Suppressor macrophage (primary cell): ENCODE results near the gene LAMP5.

Experiments used
- DNase-seq, 4 experiments: peaks; one replicate each; pipeline ENCODE4 v3.0.0-alpha.2; 2020 to 2022

Gene LAMP5

DNA sequence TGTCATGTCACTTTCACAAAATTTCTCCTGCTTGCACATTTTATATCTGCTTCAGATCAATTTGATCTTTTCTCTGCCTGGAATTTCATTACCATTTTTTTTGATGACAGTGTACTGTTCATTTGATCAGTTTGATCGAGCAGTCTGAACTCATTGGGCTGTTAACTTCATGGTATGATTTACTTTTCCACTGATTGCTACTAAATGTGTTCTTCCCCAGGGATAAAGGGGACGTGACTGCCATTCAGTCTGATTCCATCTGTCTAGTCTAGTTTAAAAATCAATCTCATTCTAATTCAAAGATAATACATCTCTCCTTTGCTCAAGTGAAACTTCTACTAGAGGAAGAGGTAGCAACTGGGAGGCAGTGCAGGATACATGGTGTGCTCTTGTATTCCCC lies 21.1 kb downstream of the LAMP5 start:
- DNase-seq = no peak

DNA sequence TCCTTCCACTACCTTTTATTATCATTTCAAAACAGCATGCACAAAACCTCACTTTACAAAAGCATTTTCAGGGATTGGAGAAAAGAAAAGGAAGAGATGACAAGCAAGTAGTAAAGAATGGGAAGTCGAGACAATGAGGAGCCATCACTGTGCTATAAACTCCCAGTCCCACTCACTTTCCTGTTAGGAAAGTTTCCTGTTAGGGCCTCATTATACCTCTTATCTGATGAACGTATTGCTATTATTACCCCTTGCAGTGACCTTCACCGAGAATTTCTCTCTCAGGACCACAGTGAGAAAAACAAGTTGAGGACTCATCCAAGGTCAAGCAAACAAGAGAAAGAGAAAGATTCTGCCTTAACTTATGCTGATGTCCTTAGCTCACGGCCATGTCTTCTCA lies 28.8 kb downstream of the LAMP5 start:
- DNase-seq = no peak

DNA sequence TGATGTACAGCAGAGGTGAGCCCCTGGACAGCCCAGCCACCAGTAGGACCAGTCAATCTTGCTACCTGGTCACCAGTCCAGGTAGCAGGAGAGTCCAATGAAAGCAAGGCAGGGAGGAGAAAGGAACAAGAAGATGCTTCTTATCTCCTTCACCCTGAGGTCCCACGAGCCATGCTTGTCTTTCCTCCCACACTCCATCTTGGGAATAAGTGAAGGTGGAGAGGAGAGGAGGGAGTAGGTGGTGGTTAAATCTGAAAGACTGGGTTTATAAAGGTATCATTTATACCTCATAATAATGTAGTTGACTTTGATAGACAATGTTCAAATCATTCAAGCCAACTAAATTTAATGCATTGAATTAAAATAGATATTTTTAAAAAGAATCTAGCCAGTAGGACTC lies 35.9 kb downstream of the LAMP5 start:
- no peak for DNase-seq

DNA sequence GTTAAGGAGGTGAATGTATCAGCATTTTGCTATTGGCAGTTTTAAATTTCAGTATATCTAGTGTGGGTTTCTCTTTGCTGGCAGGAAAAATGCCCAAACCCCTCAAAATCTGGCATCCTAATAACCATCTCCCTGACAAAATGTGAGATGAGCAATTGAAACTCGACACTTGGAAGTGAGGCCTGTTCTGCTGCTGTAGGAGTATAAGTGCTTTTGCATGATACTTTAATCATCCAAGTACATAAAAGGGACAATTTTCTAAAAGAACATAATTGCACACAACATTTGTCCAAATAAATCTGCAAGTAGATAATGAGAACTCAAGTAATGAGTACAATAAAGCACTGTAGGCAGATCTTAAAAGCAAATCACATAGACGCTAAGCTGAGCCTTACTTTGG lies 36.5 kb downstream of the LAMP5 start:
- DNase-seq = no peak

DNA sequence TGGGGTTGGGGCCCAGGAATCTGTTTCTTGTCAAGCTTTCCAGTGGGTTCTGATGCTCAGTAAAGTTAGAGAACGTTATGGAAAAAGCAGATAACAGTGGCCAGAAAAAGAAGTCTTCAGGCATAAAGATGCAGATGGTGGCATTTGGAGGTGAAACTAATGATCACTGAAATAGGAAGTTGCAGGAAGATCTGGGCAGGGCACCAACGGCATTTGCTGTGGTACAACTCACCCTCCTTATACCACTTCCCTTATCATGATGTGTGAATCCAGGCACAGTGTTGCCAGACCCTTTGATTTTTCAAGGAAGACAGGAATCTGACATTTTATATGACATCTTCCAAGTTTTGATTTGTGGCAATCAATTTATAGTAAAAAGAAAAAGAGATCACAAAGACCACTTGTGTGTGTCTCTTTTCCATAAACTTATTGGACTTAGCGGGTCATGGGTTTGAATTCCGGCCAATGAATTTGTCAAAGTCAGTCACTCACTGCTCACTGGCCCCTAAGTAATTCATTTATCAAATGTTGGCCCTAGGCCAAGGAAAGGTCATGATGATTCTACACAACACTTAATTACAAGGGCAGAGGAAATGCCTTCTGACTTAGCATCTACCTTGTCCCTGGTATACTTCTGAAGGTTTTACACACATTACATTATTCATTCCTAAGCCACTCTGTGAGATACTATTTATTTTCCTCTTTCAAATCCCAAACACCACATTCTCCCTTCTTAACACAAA lies 37.6 kb downstream of the LAMP5 start:
- DNase-seq = peak in 3 of 4 experiments; percentile 6 to 28 (median 20)

DNA sequence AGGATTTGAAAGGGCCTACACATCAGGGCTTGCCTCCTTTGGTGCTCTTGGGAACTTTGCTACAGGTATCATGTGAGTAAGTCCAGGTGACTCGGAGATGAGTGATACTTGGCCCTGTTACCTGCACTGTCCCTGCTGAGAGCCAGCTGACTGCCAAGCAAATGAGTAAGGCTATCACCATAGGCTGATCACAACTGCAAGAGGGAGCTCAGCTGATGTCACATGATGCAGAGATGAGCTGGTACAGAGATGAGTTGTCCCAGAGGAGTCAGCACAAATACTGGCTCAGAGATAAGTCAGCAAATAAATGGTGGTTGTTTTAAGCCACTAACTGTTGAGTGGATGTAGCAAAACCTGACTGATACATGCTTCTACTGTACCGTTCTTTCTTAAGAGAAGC lies 41.4 kb downstream of the LAMP5 start:
- peak in 3 of 4 experiments; percentile 21 to 47 (median 34) for DNase-seq

DNA sequence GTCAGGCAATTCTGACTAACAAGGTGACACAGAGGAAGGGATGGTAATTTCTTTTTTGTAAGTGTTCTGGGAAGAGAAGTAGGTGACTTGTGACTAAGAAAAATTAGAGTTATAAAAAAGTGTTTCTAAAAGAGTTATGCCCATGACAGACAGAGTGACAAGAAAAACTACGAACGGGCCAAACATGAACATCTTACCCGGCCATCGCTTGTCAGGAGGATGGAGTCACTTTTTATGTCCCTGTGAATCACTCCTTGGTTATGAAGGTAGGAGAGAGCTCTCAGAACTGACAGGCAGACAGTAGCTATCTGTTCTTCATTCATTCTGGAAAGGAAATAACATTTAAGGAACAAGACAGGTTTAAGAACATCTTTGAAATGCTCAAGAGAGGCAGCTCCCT lies 43.0 kb downstream of the LAMP5 start:
- DNase-seq = no peak

DNA sequence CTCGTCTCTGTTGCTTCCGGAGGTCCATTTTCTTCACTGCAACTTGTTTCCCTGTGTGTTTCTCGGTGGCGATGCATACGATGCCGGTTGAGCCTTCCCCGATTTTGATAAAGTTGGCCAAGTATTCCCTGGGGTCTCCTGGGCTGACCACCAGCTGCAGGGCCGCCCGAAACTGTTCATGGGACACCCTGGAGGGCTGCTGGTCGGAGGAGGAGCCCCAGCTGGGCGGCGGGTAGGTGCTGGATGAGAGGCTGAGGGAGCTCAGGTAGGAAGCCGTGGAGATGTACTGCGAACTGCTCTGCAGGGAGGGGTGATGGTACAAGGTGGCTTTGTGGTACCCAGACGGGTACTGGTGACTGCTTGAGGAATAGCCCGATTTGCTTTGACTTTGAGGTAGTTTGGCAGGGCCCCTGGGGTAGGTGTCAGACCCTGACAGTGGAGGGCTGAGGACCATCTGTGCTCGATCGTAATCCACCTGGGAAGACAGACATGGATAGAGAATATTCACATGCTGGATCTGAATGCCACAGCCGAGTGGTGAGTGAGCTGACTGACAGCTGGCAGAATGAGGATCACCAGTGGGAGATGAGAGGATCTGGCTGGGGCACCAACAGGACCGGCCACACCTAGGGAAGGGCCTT lies 51.6 kb downstream of the LAMP5 start:
- no peak for DNase-seq

DNA sequence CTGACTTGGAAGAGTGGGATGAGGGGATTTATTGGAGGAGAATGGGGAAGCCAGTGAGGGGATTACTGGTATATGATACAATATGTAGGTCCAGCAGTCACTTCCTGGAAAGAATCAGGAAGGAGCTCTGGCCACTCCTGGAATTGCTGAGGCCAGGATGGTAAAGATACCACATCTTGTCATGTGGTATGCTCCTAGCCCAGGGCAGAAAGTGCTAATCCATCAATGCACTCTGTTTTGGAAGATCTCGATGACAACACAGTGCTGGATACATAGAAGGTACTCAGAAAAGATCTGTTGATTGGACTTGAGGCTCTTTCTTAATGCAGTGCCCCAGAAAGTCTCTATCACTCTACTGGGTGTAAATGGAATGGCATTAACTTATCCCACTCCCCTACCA lies 52.6 kb downstream of the LAMP5 start:
- DNase-seq = no peak

DNA sequence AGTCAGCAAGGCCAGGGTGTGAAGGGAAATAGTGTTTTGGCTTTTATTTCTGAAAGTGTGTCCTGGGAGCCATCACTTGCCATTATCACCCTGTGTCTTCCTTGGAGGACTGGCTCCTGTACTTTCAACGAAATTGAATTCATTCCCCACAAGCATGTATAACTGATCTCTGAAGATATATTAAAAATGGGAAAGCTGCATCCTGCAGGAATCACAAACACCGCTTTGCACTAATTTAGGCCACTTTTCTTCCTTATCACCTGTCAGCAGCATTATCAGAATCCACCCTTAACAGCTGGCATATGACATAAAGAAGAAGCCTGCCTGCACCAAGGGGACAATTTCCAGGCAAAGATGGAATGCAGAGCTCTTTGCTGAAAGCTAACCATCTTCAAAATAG lies 56.2 kb downstream of the LAMP5 start:
- no peak for DNase-seq

DNA sequence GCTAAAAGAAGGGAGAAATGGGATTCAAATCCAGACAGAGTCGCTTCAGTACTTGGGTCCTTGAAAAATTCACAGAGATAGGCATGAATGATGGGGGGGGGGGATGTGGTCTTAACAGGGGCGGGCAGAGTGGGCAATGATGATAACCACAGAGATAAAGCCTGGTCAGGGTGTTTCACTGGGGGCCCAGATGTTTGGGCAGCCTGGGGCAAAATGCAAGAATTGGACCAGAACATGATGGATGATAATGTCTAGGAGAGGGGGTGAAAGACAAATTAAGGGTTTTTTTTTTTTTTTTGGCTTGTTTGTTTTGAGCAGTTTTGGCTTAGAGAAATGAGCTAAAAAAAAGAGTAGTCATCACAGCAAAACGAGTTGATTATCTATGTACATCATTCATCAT lies 57.4 kb downstream of the LAMP5 start:
- DNase-seq = no peak

DNA sequence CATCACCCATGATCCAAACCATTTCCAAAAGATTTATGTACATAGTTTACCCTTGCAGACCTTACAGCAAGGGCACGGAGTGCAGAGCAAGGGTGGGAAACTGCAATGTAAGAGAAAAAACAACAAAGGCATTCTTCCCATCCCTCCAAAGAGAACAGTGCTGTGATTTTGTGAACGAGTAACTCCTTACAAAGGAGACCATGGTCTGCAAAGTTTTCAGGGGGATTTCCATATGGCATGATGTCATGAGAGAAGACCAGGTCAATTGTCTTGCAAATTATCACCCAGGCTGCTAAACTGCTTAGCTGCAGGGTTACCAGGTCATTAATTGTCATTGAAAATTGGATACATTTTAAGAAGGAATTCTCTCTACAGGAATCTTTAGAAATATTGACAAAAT lies 58.3 kb downstream of the LAMP5 start:
- no peak for DNase-seq

DNA sequence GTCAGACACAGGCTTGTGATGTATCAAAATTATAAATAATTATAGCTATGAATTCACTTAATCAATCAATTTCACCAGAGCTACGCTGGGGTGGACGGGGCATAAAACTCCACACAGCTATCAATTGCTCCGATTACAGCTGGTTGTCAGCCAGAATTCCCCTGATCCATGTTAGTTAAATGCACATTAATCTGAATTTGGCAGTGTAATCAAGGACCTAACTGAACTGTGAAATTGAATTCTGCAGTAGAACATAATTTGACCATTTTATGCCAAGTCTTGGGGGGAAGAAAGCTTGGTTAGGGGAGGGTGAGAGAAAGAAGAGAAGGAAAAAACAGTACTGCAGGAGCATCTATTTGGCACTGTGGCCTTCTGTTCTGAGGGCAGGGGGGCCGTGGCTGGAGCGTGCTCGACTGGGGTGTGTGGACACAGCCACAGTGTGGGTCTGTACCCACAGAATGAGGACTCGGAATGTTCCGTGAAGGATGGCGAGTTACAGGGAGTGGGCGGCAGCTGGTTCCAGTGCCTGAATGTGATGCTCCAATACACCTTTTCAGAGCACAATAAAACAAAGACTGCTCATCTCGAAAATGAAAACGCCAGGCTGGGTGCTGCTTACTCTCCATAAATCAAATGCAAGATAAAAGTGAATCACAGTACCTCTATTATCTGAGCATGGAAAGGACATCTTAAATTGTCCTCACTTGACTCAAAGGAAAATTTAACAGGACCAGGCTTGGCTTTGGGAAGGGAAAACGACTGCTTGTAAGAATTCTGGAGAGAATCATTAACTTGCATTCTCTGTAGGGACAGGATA lies 59.2 kb downstream of the LAMP5 start:
- no peak for DNase-seq

DNA sequence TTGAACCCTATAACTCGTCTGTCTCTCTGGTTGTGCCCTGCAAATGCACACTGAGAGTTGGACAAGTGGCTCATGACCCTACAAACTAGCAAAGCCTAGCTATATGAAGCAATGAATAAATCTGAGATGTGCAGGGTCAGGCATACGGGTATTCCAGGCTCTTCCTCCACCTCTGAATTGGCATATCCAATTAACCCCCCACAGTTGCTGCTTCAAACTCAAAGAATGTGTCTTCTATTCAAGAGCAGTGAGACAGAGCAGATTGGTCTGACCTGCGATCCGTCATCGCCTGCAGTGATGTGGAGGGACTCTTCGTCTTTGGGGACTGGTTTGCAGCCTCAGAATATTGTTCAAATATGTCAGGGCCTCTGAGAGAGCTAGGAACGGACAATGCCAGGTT lies 59.8 kb downstream of the LAMP5 start:
- no peak for DNase-seq

DNA sequence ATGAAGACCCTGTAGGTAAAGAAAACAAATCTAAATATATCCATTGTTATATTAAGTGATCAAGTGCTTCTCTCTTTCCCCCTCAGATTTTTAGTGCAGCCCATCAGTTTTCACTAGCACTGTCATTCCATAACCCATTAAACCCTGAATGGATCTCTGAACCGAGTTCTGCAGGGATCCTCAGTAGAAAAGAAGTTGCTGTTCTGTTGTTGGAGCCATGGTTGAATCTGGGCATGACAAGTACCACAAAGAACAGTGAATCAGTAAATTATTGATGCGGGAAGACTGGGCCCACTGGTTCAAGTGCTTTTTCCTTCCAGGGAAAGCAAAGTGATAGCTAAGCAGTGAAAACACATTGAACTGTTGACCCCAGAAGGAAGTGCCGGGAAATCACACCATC lies 60.4 kb downstream of the LAMP5 start:
- no peak for DNase-seq

DNA sequence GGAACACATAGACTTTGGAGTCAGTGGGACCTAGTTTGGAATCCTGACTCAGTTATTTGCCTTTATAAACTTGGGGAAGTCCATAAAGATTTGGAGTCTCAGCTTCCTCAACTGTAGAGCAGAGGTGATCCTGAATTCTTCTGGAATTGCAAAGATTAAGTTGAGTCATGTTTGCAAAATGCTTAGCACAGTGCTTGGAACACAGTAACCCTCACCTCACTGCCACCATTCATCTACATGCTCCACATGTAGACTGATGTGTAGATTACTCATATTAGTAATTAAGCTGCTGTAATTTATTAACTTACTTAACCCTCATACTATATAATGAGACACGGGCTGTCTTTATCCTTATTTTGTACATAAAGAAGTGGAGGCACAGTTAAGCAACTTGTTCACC lies 61.4 kb downstream of the LAMP5 start:
- no peak for DNase-seq

DNA sequence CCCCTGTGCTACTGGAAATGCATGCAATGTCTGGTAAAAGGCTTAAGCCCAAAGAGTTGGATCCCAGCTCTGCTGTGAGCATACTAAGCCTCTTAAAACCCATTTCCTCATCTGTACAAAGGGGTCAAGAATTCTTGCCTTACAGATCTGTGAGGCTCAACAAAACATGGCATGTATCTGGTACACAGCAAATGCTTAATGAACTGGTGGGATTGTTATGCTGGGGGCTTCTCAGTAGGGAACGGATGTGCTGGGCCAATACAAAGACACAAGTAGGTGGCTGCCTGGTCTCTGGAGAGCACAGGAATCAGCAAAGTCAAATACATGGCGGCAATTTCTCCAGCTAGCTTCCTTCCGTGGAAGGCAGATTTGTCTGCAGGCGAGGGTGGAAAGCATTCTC lies 62.3 kb downstream of the LAMP5 start:
- DNase-seq = no peak

DNA sequence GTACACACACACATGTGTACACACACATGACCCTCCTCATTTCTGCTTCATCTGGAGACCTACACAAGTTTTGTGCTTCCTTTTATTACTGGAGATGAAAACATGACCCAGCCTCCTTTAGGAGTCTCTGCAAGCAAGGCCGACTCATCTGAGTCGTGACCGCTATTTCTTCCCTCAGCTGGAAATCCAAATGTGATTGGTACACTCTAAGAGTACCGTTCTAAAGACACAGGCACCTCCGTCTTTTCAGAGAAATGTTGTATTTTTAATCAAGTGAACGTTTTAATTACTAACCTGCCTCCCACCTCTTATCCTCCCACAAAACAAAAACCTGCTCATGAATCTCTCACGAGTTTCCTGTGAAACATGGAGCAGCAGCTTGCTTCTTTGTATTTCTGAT lies 63.0 kb downstream of the LAMP5 start:
- no peak for DNase-seq

DNA sequence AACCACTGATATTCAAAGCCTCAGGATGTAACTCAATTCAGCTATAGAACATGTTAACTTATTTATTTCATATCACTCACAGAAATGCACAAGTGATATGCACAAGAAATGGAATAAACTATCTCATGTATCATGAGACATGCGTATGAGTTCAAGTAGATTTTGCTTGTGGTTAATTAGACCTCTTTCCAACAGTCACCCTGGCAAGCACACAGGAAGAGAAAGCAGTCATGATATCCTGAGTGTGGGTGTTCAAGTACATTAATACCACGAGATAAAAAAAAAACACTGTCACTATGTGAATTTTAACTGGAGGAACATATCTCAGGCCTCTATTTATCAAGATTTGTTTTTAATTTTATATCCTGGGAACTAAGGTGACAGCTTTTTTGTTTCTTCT lies 64.2 kb downstream of the LAMP5 start:
- peak; percentile 7 to 64 (median 22) for DNase-seq
